Stimulated activated CD8-positive, alpha-beta memory T cell treated with anti-CD3 and anti-CD28 coated beads, Interleukin-12 subunit alpha, Interleukin-12 subunit beta, amount 100 ng/mL, for 4 hours (primary cell): Measurements from ENCODE around the gene FAM171A2.
"Not testable (repeated sequence)": the region's sequence is repeated elsewhere in the genome, so short reads cannot be mapped to it uniquely, and the experiment has no call there.

Experiments used
- DNase-seq: peaks from one replicate; pipeline ENCODE4 v3.0.0-alpha.2; 2020; ENCODE audit warnings: low read depth

The FAM171A2 gene

DNA sequence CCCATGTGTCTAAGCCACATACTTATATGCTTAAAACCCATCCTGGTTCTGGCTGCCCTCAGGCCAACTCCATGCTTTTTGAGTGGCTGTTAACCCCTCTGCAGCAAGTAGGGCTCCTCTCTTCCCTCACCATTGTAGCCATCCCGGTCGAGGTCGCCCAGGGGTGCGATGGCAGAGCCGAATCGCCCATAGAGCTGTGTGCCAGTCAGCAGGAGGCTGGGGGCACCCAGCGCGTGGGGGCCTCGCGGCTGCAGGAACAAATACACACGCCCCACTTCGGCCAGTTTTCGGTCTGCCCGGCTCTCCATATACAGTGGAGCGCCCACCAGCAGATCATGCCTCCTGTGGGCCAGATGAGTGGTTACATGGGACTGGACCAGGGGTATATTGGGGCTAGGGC is 19.7 kb upstream of the FAM171A2 start:
- DNase-seq, result no peak

DNA sequence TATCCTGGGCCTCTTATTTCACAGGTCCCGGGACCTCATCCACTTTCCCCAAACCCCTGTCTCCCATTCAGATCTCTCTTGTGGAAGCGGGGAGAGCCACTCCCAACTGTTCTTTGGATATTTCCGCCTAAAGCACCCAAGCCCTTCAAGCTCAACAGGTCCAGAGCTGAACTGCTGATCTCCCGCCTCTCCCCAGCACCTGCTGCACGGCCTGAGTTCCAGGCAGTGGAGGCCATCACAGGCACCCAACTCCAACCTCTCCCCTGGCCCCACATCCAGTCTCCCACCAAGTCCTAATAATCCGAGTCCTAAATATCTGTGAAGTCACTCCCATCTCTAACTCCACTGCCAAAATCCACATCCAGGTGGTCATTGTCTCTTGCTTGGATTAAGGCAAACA is 19.3 kb upstream of the FAM171A2 start:
- no peak for DNase-seq

GRCh38 chr17:44381810-44382305 is 18.2 kb upstream of the FAM171A2 start:
- no peak for DNase-seq

- DNase-seq, result no peak
These were observed 17.1 kb upstream of the FAM171A2 start for GRCh38 chr17:44380767-44381166.

- no peak for DNase-seq
These were observed 16.2 kb upstream of the FAM171A2 start for GRCh38 chr17:44379887-44380286.

DNA sequence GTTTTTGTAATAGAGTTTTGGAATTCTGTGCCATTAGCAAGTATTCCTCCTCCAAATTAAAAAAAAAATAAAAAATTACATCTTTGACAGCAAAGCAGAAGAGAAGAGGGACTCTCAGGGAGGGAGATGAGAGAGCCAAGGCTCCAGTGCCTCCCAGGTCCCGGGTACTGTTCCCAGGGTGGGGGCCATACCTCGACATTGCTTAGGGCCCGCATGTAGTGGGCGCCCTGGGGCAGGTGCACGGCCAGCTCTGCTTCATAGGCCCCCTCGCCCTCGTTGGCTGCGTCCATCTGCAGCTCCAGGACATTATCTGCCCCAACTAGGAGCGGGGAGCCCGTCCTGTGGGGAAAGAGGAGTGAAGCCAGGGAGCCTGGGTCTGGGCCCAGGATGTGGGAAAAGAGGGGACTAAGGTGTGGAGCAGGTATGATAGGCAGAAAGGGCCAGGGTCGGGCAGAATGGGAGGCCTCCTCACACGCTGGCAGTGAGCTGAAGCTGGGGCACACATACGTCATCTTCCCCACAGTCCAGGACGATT is 14.6 kb upstream of the FAM171A2 start:
- DNase-seq, result no peak

GRCh38 chr17:44376779-44377178 is 13.1 kb upstream of the FAM171A2 start:
- no peak for DNase-seq

GRCh38 chr17:44376124-44376523 is 12.5 kb upstream of the FAM171A2 start:
- DNase-seq, result no peak

DNA sequence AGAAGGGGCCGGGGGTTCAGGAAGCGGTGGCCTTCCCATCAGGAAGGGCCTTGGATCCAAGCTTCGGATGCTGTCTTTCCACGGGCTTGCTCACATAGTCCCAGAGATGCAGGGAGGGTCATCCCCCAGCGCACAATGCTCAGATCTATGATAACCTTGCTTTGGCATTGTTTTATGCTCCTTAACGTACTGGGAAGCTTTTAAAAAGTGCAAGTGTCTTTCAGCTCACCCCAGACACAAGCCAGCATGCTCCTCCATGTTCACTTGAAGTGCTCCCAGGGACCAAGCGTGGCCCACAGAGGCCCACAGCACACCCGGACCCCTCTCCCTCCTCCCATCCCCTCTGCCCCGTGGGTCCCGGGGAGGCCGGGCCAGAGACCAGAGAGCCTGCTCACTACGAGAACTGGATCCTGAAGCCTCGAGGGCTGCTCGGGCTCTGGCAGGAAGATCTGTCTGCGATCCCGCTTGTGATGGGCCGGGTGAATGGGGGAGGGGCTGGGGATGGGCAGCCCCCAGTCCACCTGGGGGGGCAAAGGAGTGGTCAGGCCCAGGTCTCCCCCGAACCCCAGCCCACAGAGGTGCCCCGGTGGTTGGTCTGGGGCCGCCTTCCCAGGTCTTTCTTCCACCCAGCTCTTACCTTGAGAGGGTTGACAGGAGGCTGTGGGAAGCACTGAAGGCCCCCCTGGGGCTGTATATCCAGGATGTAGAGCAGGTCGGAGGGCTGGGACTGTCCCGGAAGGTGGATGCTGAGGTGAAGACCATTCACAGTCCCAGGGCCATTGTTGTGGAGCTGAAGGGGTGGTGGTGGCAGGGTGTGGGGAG is 11.8 kb upstream of the FAM171A2 start:
- no peak for DNase-seq

GRCh38 chr17:44374306-44375195 is 10.9 kb upstream of the FAM171A2 start:
- DNase-seq, result no peak

GRCh38 chr17:44372036-44372435 is 8.4 kb upstream of the FAM171A2 start:
- no peak for DNase-seq

DNA sequence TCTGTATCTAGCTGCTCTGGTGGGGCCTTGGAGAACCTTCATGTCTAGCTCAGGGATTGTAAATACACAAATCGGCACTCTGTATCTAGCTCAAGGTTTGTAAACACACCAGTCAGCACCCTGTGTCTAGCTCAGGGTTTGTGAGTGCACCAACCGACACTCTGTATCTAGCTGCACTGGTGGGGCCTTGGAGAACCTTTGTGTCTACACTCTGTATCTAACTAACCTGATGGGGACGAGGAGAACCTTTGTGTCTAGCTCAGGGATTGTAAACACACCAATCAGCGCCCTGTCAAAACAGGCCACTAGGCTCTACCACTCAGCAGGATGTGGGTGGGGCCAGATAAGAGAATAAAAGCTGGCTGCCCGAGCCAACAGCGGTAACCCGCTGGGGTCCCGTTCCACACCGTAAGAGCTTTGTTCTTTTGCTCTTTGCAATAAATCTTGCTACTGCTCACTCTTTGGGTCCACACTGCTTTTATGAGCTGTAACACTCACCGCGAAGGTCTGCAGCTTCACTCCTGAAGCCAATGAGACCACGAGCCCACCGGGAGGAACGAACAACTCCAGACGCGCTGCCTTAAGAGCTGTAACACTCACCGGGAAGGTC is 5.9 kb upstream of the FAM171A2 start:
- not testable (repeated sequence) for DNase-seq

DNA sequence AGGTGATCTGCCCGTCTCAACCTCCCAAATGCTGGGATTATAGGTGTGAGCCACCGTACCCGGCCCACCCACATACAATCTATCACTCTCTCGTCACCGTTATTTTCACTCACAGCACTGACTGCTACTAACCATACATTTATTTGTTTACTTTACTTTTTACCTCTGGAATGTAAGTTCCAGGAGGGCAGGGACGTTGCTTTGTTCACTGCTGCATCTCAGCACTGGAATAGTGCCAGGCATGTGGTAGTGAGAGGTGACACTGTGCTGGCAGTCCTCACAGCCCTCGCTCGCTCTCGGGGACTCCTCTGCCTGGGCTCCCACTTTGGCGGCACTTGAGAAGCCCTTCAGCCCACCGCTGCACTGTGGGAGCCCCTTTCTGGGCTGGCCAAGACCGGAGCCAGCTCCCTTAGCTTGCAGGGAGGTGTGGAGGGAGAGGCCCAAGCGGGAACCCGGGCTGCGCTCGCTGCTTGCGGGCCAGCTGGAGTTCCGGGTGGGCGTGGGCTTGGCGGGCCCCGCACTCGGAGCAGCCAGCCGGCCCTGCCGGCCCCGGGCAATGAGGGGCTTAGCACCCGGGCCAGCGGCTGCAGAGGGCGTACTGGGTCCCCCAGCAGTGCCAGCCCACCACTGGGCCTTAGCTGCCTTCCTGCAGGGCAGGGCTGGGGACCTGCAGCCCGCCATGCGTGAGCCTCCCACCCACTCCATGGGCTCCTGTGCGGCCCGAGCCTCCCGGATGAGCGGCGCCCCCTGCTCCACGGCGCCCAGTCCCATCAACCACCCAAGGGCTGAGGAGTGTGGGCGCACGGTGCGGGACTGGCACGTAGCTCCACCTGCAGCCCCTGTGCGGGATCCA is 5.0 kb upstream of the FAM171A2 start:
- not testable (repeated sequence) for DNase-seq

DNA sequence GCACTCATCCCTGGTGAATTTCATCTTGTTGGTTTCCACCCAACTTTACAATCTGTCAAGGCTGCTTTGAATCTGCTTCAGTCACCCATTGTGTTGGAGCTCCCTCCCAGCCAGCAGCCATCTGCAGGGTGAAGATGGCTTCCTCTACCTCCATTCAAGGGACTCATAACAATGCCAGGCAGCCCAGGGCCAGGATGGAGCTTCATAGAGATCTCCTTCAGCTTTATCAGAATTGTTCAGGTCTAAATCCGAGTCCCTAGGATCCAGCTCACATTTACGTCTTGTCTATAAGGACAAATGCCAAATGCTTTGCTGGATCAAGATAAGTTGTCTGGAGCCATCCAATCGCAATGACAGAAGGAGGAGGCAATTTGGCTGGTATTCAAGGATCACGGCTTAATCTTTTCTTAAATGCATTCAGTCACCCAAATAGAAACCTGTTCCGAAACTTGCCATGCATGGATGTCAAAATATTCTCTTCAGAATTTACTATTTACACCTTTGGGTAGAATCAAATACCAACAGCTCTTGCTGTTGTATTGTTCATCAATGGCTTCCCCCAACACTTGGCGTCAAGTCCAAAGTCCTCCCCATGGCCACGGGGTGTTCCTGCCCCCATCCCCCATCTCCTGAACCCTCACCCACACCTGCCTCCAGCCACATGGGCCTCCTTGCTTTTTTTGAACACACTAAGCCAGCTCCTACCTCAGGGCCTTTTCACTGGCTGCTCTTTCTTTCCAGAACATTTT is 3.8 kb upstream of the FAM171A2 start:
- no peak for DNase-seq

DNA sequence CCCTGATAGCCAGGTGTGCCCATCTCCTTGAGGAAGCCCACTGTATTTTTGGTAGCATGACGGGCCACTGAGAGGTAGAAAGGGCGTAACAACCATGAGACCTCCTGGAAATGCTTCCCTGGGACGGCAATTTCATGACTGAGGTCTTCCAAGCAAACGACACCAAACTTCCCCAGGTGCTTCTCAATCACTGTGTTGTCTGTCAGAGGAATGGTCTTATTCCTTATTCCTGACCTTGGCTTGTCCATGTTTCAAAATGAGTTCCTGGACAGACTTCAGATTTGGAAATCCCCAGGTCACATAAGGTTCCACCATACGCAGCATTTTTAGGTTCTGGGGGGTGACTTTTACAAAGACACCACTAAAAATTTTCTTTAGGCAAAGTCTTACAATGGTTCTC is 1.4 kb upstream of the FAM171A2 start:
- DNase-seq, result not testable (repeated sequence)

- DNase-seq, result no peak
These were observed 572 bp downstream of the FAM171A2 start for GRCh38 chr17:44362949-44363612.

- DNase-seq, result no peak
These were observed 1.1 kb downstream of the FAM171A2 start for GRCh38 chr17:44362459-44362948.

GRCh38 chr17:44361292-44362260 is 2.1 kb downstream of the FAM171A2 start:
- no peak for DNase-seq

GRCh38 chr17:44360826-44361225 is 2.8 kb downstream of the FAM171A2 start:
- no peak for DNase-seq
